ENCODE data around the gene ZMYM2. TPM values are rescaled to one million over a fixed set of nuclear protein-coding genes. Genes with fewer than 3 reads are reported as not detected.

ZMYM2 gene
- total RNA-seq, 1 donor from 2014 or later: 303 TPM

GRCh38 chr13:20053016-20053415 is 94.5 kb downstream of the ZMYM2 start:
- Histone ChIP-seq H3K4me1 (no peaks in the 10 kb centered on the region), H3K27me3 (no peaks in the 10 kb centered on the region), H3K9ac (no peak overlapping the region), H4K20me1 (ENCODE audit: low read depth) (peaks cover 32% of the 10 kb centered on the region), H3K9me3 (ENCODE audit: low read depth) (no peaks in the 10 kb centered on the region), H2AFZ (replicated peaks) (no peak overlapping the region), H3K4me3 (no peak overlapping the region), H3F3A (ENCODE audit: low read depth) (peaks cover 21% of the 10 kb centered on the region), H3K4me2 (no peak overlapping the region), H3K36me3 (peaks cover 21% of the 10 kb centered on the region), H3K79me2 (ENCODE audit: low read depth) (peaks cover 34% of the 10 kb centered on the region), H3K27ac (no peak overlapping the region)
- DNase-seq (ENCODE audit: low spot score): no peak
- H3K27ac Mint-ChIP-seq: no peak overlapping the region
- no peaks in the 10 kb centered on the region for H3K9me3 Mint-ChIP-seq
- H3K36me3 Mint-ChIP-seq: peaks cover 33% of the 10 kb centered on the region
- no peaks in the 10 kb centered on the region for H3K4me1 Mint-ChIP-seq
- no peaks in the 10 kb centered on the region for H3K27me3 Mint-ChIP-seq (ENCODE audit: insufficient read depth, low read depth)
- no peak overlapping the region for H3K4me3 Mint-ChIP-seq
- no peak for TF ChIP-seq EZH2 (IDR thresholded peaks at IDR 0.05)
- TF ChIP-seq EZH2phosphoT487 (IDR thresholded peaks at IDR 0.05): no peak
- no peak for TF ChIP-seq CTCF (IDR thresholded peaks at IDR 0.05)

GRCh38 chr13:20053891-20054290 is 95.4 kb downstream of the ZMYM2 start:
- peaks cover 32% of the 10 kb centered on the region for H3K36me3 Mint-ChIP-seq
- no peak overlapping the region for H3K4me2 ChIP-seq
- H3K27ac Mint-ChIP-seq: no peak overlapping the region

GRCh38 chr13:20054586-20054985 is 96.1 kb downstream of the ZMYM2 start:
- Histone ChIP-seq H3K36me3 (peaks cover 36% of the 10 kb centered on the region), H3K4me2 (no peak overlapping the region), H3K9me3 (ENCODE audit: low read depth) (no peaks in the 10 kb centered on the region), H3K27ac (no peak overlapping the region), H4K20me1 (ENCODE audit: low read depth) (peaks cover 28% of the 10 kb centered on the region), H3K9ac (no peak overlapping the region), H3F3A (ENCODE audit: low read depth) (peaks cover 24% of the 10 kb centered on the region), H3K4me3 (no peak overlapping the region), H3K79me2 (ENCODE audit: low read depth) (peaks cover 34% of the 10 kb centered on the region), H3K27me3 (no peaks in the 10 kb centered on the region), H2AFZ (replicated peaks) (no peak overlapping the region), H3K4me1 (no peaks in the 10 kb centered on the region)
- no peaks in the 10 kb centered on the region for H3K4me1 Mint-ChIP-seq
- H3K27me3 Mint-ChIP-seq (ENCODE audit: insufficient read depth, low read depth): no peaks in the 10 kb centered on the region
- no peaks in the 10 kb centered on the region for H3K9me3 Mint-ChIP-seq
- H3K27ac Mint-ChIP-seq: no peak overlapping the region
- TF ChIP-seq EZH2 (IDR thresholded peaks at IDR 0.05): no peak
- TF ChIP-seq CTCF (IDR thresholded peaks at IDR 0.05): no peak
- no peak for TF ChIP-seq EZH2phosphoT487 (IDR thresholded peaks at IDR 0.05)
- no peak for DNase-seq (ENCODE audit: low spot score)
- no peak overlapping the region for H3K4me3 Mint-ChIP-seq
- peaks cover 32% of the 10 kb centered on the region for H3K36me3 Mint-ChIP-seq

More at GRCh38 chr13:20053891-20054290, 95.4 kb downstream of the ZMYM2 start:
- H2AFZ ChIP-seq (replicated peaks): no peak overlapping the region
- peaks cover 27% of the 10 kb centered on the region for H3F3A ChIP-seq (ENCODE audit: low read depth)
- no peak for DNase-seq (ENCODE audit: low spot score)
- no peaks in the 10 kb centered on the region for H3K27me3 Mint-ChIP-seq (ENCODE audit: insufficient read depth, low read depth)
- no peak overlapping the region for H3K4me3 ChIP-seq
- no peaks in the 10 kb centered on the region for H3K9me3 Mint-ChIP-seq
- H3K9ac ChIP-seq: no peak overlapping the region
- peaks cover 31% of the 10 kb centered on the region for H4K20me1 ChIP-seq (ENCODE audit: low read depth)
- H3K27me3 ChIP-seq: no peaks in the 10 kb centered on the region
- peaks cover 34% of the 10 kb centered on the region for H3K79me2 ChIP-seq (ENCODE audit: low read depth)
- no peaks in the 10 kb centered on the region for H3K4me1 Mint-ChIP-seq
- H3K4me3 Mint-ChIP-seq: no peak overlapping the region
- peaks cover 30% of the 10 kb centered on the region for H3K36me3 ChIP-seq
- no peak for TF ChIP-seq EZH2 (IDR thresholded peaks at IDR 0.05)
- TF ChIP-seq EZH2phosphoT487 (IDR thresholded peaks at IDR 0.05): no peak
- no peak for TF ChIP-seq CTCF (IDR thresholded peaks at IDR 0.05)
- H3K9me3 ChIP-seq (ENCODE audit: low read depth): no peaks in the 10 kb centered on the region
- no peak overlapping the region for H3K27ac ChIP-seq
- H3K4me1 ChIP-seq: no peaks in the 10 kb centered on the region
